ENCODE data around the gene C10orf143. TPM values are rescaled to one million over a fixed set of nuclear protein-coding genes. Genes with fewer than 3 reads are reported as not detected.

Gene C10orf143
- polyA plus RNA-seq, 2 of the 4 experiments (the other 2 are of a cell fraction), result 1.2 to 1.6 TPM

DNA sequence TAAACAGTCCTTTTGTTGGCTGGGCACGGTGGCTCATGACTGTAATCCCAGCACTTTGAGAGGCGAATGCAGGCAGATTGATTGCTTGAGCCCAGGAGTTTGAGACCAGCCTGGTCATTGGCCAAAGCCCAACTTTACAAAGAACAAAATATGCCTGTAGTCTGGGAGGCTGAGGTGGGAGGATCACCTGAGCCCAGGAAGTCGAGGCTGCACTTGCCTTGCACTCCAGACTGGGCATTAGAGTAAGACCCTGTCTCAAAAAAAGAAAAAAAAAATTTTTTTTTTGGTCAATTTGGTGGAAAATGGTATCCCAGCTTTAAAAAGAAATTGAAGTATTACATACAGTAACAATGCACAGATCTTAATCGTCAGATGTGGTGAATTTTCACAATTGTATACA lies 30.4 kb upstream of the C10orf143 start (continued):
- TF ChIP-seq CTCF (IDR thresholded peaks at IDR 0.05), result no peak
- no peak for TF ChIP-seq POLR2A (IDR thresholded peaks at IDR 0.05; ENCODE audit: low read length)
- TF ChIP-seq TP53 (CRISPR knock-in tag; IDR thresholded peaks at IDR 0.05), result no peak

- no peak for TF ChIP-seq TP53 (CRISPR knock-in tag; IDR thresholded peaks at IDR 0.05)
- no peak for TF ChIP-seq HES2 (IDR thresholded peaks at IDR 0.05)
- TF ChIP-seq MAFK (IDR thresholded peaks at IDR 0.05; ENCODE audit: partially characterized antibody), result no peak
- TF ChIP-seq HOXB13 (CRISPR knock-in tag; IDR thresholded peaks at IDR 0.05; ENCODE audit: low read depth), result no peak
- no peak for TF ChIP-seq ZC3H11A (IDR thresholded peaks at IDR 0.05)
- TF ChIP-seq MAX (IDR thresholded peaks at IDR 0.05), result no peak
- POLR2A ChIA-PET, result interaction anchor here (5.7 kb wide), 1 partner anchor 30 kb away, joined by 188 read pairs; the partner anchor contains the start of gene C10orf143
- WGBS (ENCODE audit: missing lambda C conversion rate), result 90% methylated on average over 1 of the region's 1 CpG
- H3K4me3 ChIP-seq, result no peak overlapping the region
- no peak for FAIRE-seq
- DNase-seq (ENCODE audit: low read depth in 1 of 2, low spot score in 1 of 2), result no peak
- ATAC-seq, result no peak
- H3K9me3 ChIP-seq, result no peaks in the 10 kb centered on the region
- H3K4me2 ChIP-seq, result no peak overlapping the region
- H3K4me1 ChIP-seq, result peaks cover 29% of the 10 kb centered on the region
- H3K27ac ChIP-seq, result no peak overlapping the region
- CTCF ChIA-PET, result interaction anchor here (1.3 kb wide), 1 partner anchor 13 kb away, joined by 5 read pairs; no protein-coding TSS in a partner anchor
Observed at GRCh38 chr10:130140425-130140824, 29.8 kb upstream of the C10orf143 start.

GRCh38 chr10:130138479-130138866 lies 27.8 kb upstream of the C10orf143 start:
- POLR2A ChIA-PET, result interaction anchor here (5.7 kb wide), 1 partner anchor 28 kb away, joined by 188 read pairs; the partner anchor contains the start of gene C10orf143
- 13% methylated on average over 3 of the region's 3 CpGs for WGBS (ENCODE audit: missing lambda C conversion rate)
- ATAC-seq, result peak; percentile 28 to 58; a peak in 3 of 6 replicates

More at GRCh38 chr10:130138479-130138866, 27.8 kb upstream of the C10orf143 start:
- FAIRE-seq (no peak), DNase-seq (ENCODE audit: low read depth in 1 of 2, low spot score in 1 of 2) (peak; percentile 62 to 85)
- peaks cover 29% of the 10 kb centered on the region for H3K4me1 ChIP-seq
- no peaks in the 10 kb centered on the region for H3K9me3 ChIP-seq
- CTCF ChIA-PET, result interaction anchor here (1.7 to 3.6 kb wide), 2 partner anchors 10 to 28 kb away, joined by 7 to 20 read pairs; partner anchors contain the start of gene C10orf143
- peak overlapping the region; percentile 98 for H3K4me2 ChIP-seq
- H3K27ac ChIP-seq, result peak overlapping the region; percentile 96 to 98
- TF ChIP-seq JUNB (IDR thresholded peaks at IDR 0.05) (peak; percentile 27; the same call in 1 of the 2 replicates), HEYL (CRISPR knock-in tag; IDR thresholded peaks at IDR 0.05) (no peak), FOSL2 (IDR thresholded peaks at IDR 0.05) (peak; percentile 67; the same call in 1 of the 2 replicates), FOSL2 (CRISPR knock-in tag; IDR thresholded peaks at IDR 0.05) (peak; percentile 65), HOXB5 (CRISPR knock-in tag; IDR thresholded peaks at IDR 0.05) (no peak), EHMT2 (IDR thresholded peaks at IDR 0.05; ENCODE audit: low read depth) (no peak), KDM1A (IDR thresholded peaks at IDR 0.05; ENCODE audit: low read depth) (no peak), EP300 (IDR thresholded peaks at IDR 0.05) (peak in 1 of 2 experiments; percentile 27; a peak in 1 of 5 replicates), RFX5 (IDR thresholded peaks at IDR 0.05) (no peak), RARB (CRISPR knock-in tag; IDR thresholded peaks at IDR 0.05) (no peak), MAX (IDR thresholded peaks at IDR 0.05) (no peak), USF2 (IDR thresholded peaks at IDR 0.05) (0 out of 2 replicates have a peak, but pooled peaks have one; percentile 29), MAFK (IDR thresholded peaks at IDR 0.05; ENCODE audit: partially characterized antibody) (peak; percentile 32), CTCF (IDR thresholded peaks at IDR 0.05) (no peak), BHLHE40 (IDR thresholded peaks at IDR 0.05; ENCODE audit: low read depth, low read length) (no peak)
- TF ChIP-seq, protein P1, sequence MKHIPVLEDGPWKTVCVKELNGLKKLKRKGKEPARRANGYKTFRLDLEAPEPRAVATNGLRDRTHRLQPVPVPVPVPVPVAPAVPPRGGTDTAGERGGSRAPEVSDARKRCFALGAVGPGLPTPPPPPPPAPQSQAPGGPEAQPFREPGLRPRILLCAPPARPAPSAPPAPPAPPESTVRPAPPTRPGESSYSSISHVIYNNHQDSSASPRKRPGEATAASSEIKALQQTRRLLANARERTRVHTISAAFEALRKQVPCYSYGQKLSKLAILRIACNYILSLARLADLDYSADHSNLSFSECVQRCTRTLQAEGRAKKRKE (CRISPR knock-in tag; IDR thresholded peaks at IDR 0.05; ENCODE audit: low read depth), result no peak
- H3K4me3 ChIP-seq, result peak overlapping the region; percentile 98; the same call in 2 of the 3 replicates
